CD14-positive monocyte (primary cell): ENCODE data around the gene STX8. TPM values are rescaled to one million over a fixed set of nuclear protein-coding genes. Genes with fewer than 3 reads are reported as not detected.

Experiments
- DNase-seq, 3 donors: peaks; one replicate each; pipeline ENCODE4 v3.0.0-alpha.2; 2011 to 2022
- H2AFZ ChIP-seq: 2 replicates; pipeline ENCODE4 v1.6.0; 2012; ENCODE audit warnings: mild to moderate bottlenecking, low read depth, low read length, inconsistent platforms; ENCODE audit not compliant: insufficient read depth, poor library complexity, severe bottlenecking
- H3K27ac ChIP-seq, 2 donors: 1 replicate in 1 of 2; 2 replicates in 1 of 2; pipeline ENCODE4 v1.5.1; 2012 to 2013; ENCODE audit warnings: low read length in 2 of 2, control low read depth in 1 of 2, inconsistent platforms in 1 of 2, low read depth in 1 of 2, mild to moderate bottlenecking in 1 of 2
- H3K27me3 ChIP-seq, 2 donors: one replicate each; pipeline versions ENCODE4 v1.6.0 to v1.6.1; 2011 to 2013; ENCODE audit warnings: low read length in 2 of 2; ENCODE audit not compliant: control insufficient read depth in 2 of 2, insufficient read depth in 2 of 2
- H3K36me3 ChIP-seq, 2 donors: replicated peaks in 1 of 2; 1 replicate in 1 of 2; 2 replicates in 1 of 2; pipeline versions ENCODE4 v1.5.1 to v1.6.1; 2012 to 2013; ENCODE audit warnings: low read length in 2 of 2, control low read depth in 1 of 2, inconsistent platforms in 1 of 2, mild to moderate bottlenecking in 1 of 2; ENCODE audit not compliant: insufficient read depth in 2 of 2, control insufficient read depth in 1 of 2
- H3K4me1 ChIP-seq, 2 donors: 1 replicate in 1 of 2; 2 replicates in 1 of 2; pipeline versions ENCODE4 v1.5.1 to v1.6.1; 2012 to 2013; ENCODE audit warnings: low read length in 2 of 2, control low read depth in 1 of 2, inconsistent platforms in 1 of 2, mild to moderate bottlenecking in 1 of 2, moderate library complexity in 1 of 2; ENCODE audit not compliant: insufficient read depth in 2 of 2, control insufficient read depth in 1 of 2
- H3K4me2 ChIP-seq: replicated peaks from 2 replicates; pipeline ENCODE3; 2012; ENCODE audit warnings: low read length, moderate library complexity, mild to moderate bottlenecking; ENCODE audit not compliant: poor library complexity, severe bottlenecking; ENCODE audit errors: extremely low read depth
- H3K4me3 ChIP-seq, 3 experiments: fragments of 200-600 bp in 1 of 3; sonication (generic) in 1 of 3; replicated peaks in 1 of 3; 1 replicate in 2 of 3; 2 replicates in 1 of 3; pipeline ENCODE4 v1.5.1; 2011 to 2013; ENCODE audit warnings: low read length in 3 of 3, mild to moderate bottlenecking in 3 of 3, control low read depth in 2 of 3, low read depth in 2 of 3, inconsistent platforms in 1 of 3, moderate library complexity in 1 of 3
- H3K79me2 ChIP-seq: 2 replicates; pipeline ENCODE4 v1.6.0; 2012; ENCODE audit warnings: mild to moderate bottlenecking, control low read depth, inconsistent platforms, low read length, moderate library complexity; ENCODE audit not compliant: insufficient read depth
- H3K9ac ChIP-seq: 2 replicates; pipeline ENCODE4 v1.6.0; 2017; ENCODE audit warnings: low read length, mild to moderate bottlenecking; ENCODE audit not compliant: insufficient read depth, poor library complexity, severe bottlenecking
- H3K9me3 ChIP-seq, 2 donors: replicated peaks in 1 of 2; 1 replicate in 1 of 2; 2 replicates in 1 of 2; pipeline versions ENCODE4 v1.5.1 to v1.6.1; 2012 to 2013; ENCODE audit warnings: low read length in 2 of 2, control low read depth in 1 of 2; ENCODE audit not compliant: control insufficient read depth in 1 of 2, insufficient read depth in 1 of 2
- H4K20me1 ChIP-seq: 2 replicates; pipeline ENCODE4 v1.6.0; 2012; ENCODE audit warnings: mild to moderate bottlenecking, low read length, control low read depth, moderate library complexity; ENCODE audit not compliant: insufficient read depth
- H3K27ac Mint-ChIP-seq, 7 donors: one replicate each; pipeline ENCODE4 v1.8.0; 2020; ENCODE audit warnings: mild to moderate bottlenecking in 7 of 7, mixed read lengths in 7 of 7, moderate library complexity in 6 of 7, inconsistent platforms in 2 of 7
- H3K27me3 Mint-ChIP-seq, 3 donors: one replicate each; pipeline ENCODE4 v1.8.0; 2021 to 2022; ENCODE audit warnings: low read depth in 3 of 3, mild to moderate bottlenecking in 3 of 3, mixed read lengths in 3 of 3, moderate library complexity in 3 of 3, inconsistent platforms in 1 of 3
- H3K36me3 Mint-ChIP-seq, 2 donors: one replicate each; pipeline ENCODE4 v1.8.0; 2020; ENCODE audit warnings: mixed read lengths in 2 of 2, inconsistent platforms in 1 of 2, mild to moderate bottlenecking in 1 of 2
- H3K4me1 Mint-ChIP-seq: one replicate; pipeline ENCODE4 v1.8.0; 2020; ENCODE audit warnings: mild to moderate bottlenecking, mixed read lengths
- H3K4me3 Mint-ChIP-seq, 2 donors: one replicate each; pipeline ENCODE4 v1.8.0; 2020; ENCODE audit warnings: mild to moderate bottlenecking in 2 of 2, mixed read lengths in 2 of 2, moderate library complexity in 1 of 2
- H3K9me3 Mint-ChIP-seq, 7 donors: one replicate each; pipeline ENCODE4 v1.8.0; 2020 to 2022; ENCODE audit warnings: mixed read lengths in 7 of 7, mild to moderate bottlenecking in 6 of 7, moderate library complexity in 6 of 7, inconsistent platforms in 2 of 7
- WGBS: methylation state at CpG from one replicate; pipeline ENCODE4 v1.1.5; 2013; ENCODE audit warnings: missing lambda C conversion rate; ENCODE audit not compliant: insufficient coverage; 5-methylcytosine and 5-hydroxymethylcytosine counted together
- intact Hi-C, 2 donors: fragments of 100-400 bp; cut with micrococcal nuclease; formaldehyde crosslinking; loops; one replicate each; pipeline versions ENCODE4 v1.15.0 to v1.15.1; 2023
- polyA plus RNA-seq, 3 donors: library from polyadenylated mRNA; depleted of rRNA in 1 of 3; unstranded in 2 of 3; stranded (reverse) in 1 of 3; fragments of 300-500 nt in 2 of 3; fragments of >200 nt in 1 of 3; fragmentation: Illumina TruSeq in 2 of 3; gene quantifications; 1 replicate in 2 of 3; 2 replicates in 1 of 3; pipeline ENCODE4 v1.2.3, GENCODE V29; 2012 to 2021
- TF ChIP-seq, protein P1 (sequence below): fragments of 200-600 bp; IDR thresholded peaks from one replicate; pipeline ENCODE4 v1.8.0; 2022; ENCODE audit warnings: antibody characterized with exemption, mild to moderate bottlenecking

The STX8 gene
- polyA plus RNA-seq, 3 donors = 44.4 to 170 (median 142) TPM

DNA sequence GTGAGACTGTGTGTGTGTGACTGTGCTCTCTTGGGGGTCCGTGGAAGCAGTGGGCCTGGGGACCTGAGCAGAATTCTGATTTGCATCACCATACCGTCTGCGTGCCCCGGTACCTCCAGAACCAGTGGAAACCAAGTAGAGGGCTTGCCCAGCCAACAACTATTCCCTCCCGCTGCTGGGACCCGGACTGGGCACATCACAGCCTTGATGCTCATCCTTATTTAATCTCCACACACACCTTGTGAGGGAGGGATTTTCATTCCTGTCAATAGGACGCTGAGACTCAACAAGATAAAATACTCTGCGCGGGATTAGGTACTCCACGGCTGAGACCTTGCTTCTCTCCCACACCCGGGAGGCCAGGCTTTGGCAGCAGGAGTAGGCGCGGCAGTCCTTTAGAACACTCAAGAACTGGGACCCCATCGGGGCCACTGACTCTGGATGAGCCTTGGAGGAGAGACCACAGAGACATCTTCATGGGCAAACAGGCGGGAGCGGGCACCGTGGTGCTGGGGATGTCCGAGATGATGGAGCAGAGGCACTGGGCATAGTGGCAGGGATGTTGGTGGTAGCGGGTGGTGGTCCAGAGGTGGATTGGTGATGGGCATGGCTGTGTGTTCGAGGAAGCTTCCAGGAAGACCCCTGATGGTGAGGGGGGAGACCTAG, 346.3 kb downstream of the STX8 start:
- H3K9ac ChIP-seq = no peak overlapping the region
- no peak overlapping the region for H2AFZ ChIP-seq
- no peaks in the 10 kb centered on the region for H3K9me3 ChIP-seq
- 82% methylated on average over 17 of the region's 20 CpGs for WGBS
- H3K27me3 Mint-ChIP-seq = peaks cover 19 to 26% (median 26%) of the 10 kb centered on the region in 3 donors
- H4K20me1 ChIP-seq = no peaks in the 10 kb centered on the region
- no peaks in the 10 kb centered on the region for H3K4me1 ChIP-seq
- H3K9me3 Mint-ChIP-seq = peaks cover 0 to 3% (median 0%) of the 10 kb centered on the region in 7 donors
- H3K4me3 ChIP-seq = no peak overlapping the region
- no peaks in the 10 kb centered on the region for H3K36me3 Mint-ChIP-seq
- H3K79me2 ChIP-seq = no peaks in the 10 kb centered on the region
- no peak overlapping the region for H3K27ac ChIP-seq
- H3K27me3 ChIP-seq = peaks cover 4 to 22% of the 10 kb centered on the region in 2 donors
- TF ChIP-seq, protein P1, sequence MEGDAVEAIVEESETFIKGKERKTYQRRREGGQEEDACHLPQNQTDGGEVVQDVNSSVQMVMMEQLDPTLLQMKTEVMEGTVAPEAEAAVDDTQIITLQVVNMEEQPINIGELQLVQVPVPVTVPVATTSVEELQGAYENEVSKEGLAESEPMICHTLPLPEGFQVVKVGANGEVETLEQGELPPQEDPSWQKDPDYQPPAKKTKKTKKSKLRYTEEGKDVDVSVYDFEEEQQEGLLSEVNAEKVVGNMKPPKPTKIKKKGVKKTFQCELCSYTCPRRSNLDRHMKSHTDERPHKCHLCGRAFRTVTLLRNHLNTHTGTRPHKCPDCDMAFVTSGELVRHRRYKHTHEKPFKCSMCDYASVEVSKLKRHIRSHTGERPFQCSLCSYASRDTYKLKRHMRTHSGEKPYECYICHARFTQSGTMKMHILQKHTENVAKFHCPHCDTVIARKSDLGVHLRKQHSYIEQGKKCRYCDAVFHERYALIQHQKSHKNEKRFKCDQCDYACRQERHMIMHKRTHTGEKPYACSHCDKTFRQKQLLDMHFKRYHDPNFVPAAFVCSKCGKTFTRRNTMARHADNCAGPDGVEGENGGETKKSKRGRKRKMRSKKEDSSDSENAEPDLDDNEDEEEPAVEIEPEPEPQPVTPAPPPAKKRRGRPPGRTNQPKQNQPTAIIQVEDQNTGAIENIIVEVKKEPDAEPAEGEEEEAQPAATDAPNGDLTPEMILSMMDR = no peak
- intact Hi-C loops = no loop called here
- H3K4me3 Mint-ChIP-seq = no peak overlapping the region
- H3K36me3 ChIP-seq = no peaks in the 10 kb centered on the region
- DNase-seq = no peak
- H3K4me2 ChIP-seq = no peak overlapping the region
- no peaks in the 10 kb centered on the region for H3K4me1 Mint-ChIP-seq
- H3K27ac Mint-ChIP-seq = peak overlapping the region in 1 of 7 donors; percentile 27

DNA sequence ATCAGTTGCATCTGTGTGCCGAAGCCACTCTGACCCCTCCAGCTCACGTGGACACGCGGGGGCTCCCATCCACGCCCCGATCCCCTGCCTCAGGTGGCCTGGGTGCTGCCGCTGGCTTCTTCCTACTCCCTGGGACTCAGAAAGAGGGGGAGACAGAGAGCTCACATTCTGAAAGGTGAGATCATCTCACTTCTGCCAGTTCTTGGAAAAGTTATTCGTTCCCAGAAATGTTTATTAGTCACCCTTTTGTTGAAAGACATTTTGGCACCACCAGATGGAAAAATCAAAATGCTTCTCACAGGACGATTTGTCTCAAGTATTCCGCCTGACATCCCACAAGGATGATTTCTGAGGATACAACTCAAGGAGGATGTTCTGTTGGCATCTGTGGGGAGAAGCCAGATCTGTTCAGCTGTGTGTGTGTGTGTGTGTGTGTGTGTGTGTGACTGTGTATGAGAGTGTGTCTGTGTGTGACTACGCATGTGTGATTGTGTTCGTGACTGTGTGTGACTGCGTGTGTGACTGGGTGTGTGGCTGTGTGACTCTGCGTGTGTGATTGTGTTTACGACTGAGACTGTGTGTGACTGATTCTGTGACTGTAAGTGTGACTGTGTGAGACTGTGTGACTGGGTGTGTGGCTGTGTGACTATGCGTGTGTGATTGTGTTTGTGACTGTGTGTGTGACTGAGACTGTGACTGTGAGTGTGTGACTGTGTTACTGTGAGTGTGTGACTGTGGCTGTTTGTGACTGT, 347.0 kb downstream of the STX8 start:
- intact Hi-C loops = no loop called here
- Mint-ChIP-seq H3K4me1 (no peaks in the 10 kb centered on the region), H3K9me3 (no peaks in the 10 kb centered on the region), H3K36me3 (no peaks in the 10 kb centered on the region), H3K27ac (no peak overlapping the region), H3K27me3 (peaks cover 13 to 19% (median 19%) of the 10 kb centered on the region in 3 donors), H3K4me3 (no peak overlapping the region)
- peaks cover 4 to 16% of the 10 kb centered on the region in 2 donors for H3K27me3 ChIP-seq
- no peak overlapping the region for H3K4me2 ChIP-seq
- no peak for DNase-seq
- no peaks in the 10 kb centered on the region for H3K36me3 ChIP-seq
- H4K20me1 ChIP-seq = no peaks in the 10 kb centered on the region
- no peaks in the 10 kb centered on the region for H3K4me1 ChIP-seq
- no peak overlapping the region for H3K27ac ChIP-seq
- no peak overlapping the region for H2AFZ ChIP-seq
- no peak overlapping the region for H3K9ac ChIP-seq
- H3K4me3 ChIP-seq = no peak overlapping the region
- H3K9me3 ChIP-seq = no peaks in the 10 kb centered on the region
- no peaks in the 10 kb centered on the region for H3K79me2 ChIP-seq
- TF ChIP-seq, protein P1 = no peak
- WGBS = 84% methylated on average over 15 of the region's 16 CpGs
